ENCODE measurements around the gene PRTG. TPM values are rescaled to one million over a fixed set of nuclear protein-coding genes. Genes with fewer than 3 reads are reported as not detected.

PRTG gene
- total RNA-seq, 1 experiment from 2014 or later, result 3.6 TPM

GRCh38 chr15:55673287-55673686 lies 69.7 kb downstream of the PRTG start (continued):
- no peak for TF ChIP-seq MXD4 (CRISPR knock-in tag; IDR thresholded peaks at IDR 0.05; ENCODE audit: borderline replicate concordance)

GRCh38 chr15:55669270-55669669 lies 73.7 kb downstream of the PRTG start:
- CTCF ChIA-PET, result interaction anchor here (1.5 kb wide), 1 partner anchor 21 kb away, joined by 6 read pairs; no protein-coding TSS in a partner anchor
- TF ChIP-seq RORB (CRISPR knock-in tag; IDR thresholded peaks at IDR 0.05) (no peak), ETV6 (CRISPR knock-in tag; IDR thresholded peaks at IDR 0.05) (no peak), TEAD1 (CRISPR knock-in tag; IDR thresholded peaks at IDR 0.05) (no peak), PRDM15 (CRISPR knock-in tag; IDR thresholded peaks at IDR 0.05) (no peak), ESRRA (CRISPR knock-in tag; IDR thresholded peaks at IDR 0.05; ENCODE audit: borderline replicate concordance) (no peak), ZNF121 (CRISPR knock-in tag; IDR thresholded peaks at IDR 0.05) (no peak), ZNF532 (CRISPR knock-in tag; IDR thresholded peaks at IDR 0.05; ENCODE audit: borderline replicate concordance) (no peak), GABPB1 (CRISPR knock-in tag; IDR thresholded peaks at IDR 0.05) (no peak), JUN (CRISPR knock-in tag; IDR thresholded peaks at IDR 0.05) (no peak)
- TF ChIP-seq, protein P1, sequence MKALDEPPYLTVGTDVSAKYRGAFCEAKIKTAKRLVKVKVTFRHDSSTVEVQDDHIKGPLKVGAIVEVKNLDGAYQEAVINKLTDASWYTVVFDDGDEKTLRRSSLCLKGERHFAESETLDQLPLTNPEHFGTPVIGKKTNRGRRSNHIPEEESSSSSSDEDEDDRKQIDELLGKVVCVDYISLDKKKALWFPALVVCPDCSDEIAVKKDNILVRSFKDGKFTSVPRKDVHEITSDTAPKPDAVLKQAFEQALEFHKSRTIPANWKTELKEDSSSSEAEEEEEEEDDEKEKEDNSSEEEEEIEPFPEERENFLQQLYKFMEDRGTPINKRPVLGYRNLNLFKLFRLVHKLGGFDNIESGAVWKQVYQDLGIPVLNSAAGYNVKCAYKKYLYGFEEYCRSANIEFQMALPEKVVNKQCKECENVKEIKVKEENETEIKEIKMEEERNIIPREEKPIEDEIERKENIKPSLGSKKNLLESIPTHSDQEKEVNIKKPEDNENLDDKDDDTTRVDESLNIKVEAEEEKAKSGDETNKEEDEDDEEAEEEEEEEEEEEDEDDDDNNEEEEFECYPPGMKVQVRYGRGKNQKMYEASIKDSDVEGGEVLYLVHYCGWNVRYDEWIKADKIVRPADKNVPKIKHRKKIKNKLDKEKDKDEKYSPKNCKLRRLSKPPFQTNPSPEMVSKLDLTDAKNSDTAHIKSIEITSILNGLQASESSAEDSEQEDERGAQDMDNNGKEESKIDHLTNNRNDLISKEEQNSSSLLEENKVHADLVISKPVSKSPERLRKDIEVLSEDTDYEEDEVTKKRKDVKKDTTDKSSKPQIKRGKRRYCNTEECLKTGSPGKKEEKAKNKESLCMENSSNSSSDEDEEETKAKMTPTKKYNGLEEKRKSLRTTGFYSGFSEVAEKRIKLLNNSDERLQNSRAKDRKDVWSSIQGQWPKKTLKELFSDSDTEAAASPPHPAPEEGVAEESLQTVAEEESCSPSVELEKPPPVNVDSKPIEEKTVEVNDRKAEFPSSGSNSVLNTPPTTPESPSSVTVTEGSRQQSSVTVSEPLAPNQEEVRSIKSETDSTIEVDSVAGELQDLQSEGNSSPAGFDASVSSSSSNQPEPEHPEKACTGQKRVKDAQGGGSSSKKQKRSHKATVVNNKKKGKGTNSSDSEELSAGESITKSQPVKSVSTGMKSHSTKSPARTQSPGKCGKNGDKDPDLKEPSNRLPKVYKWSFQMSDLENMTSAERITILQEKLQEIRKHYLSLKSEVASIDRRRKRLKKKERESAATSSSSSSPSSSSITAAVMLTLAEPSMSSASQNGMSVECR (CRISPR knock-in tag; IDR thresholded peaks at IDR 0.05; ENCODE audit: borderline replicate concordance), result no peak
- TF ChIP-seq, protein P2, sequence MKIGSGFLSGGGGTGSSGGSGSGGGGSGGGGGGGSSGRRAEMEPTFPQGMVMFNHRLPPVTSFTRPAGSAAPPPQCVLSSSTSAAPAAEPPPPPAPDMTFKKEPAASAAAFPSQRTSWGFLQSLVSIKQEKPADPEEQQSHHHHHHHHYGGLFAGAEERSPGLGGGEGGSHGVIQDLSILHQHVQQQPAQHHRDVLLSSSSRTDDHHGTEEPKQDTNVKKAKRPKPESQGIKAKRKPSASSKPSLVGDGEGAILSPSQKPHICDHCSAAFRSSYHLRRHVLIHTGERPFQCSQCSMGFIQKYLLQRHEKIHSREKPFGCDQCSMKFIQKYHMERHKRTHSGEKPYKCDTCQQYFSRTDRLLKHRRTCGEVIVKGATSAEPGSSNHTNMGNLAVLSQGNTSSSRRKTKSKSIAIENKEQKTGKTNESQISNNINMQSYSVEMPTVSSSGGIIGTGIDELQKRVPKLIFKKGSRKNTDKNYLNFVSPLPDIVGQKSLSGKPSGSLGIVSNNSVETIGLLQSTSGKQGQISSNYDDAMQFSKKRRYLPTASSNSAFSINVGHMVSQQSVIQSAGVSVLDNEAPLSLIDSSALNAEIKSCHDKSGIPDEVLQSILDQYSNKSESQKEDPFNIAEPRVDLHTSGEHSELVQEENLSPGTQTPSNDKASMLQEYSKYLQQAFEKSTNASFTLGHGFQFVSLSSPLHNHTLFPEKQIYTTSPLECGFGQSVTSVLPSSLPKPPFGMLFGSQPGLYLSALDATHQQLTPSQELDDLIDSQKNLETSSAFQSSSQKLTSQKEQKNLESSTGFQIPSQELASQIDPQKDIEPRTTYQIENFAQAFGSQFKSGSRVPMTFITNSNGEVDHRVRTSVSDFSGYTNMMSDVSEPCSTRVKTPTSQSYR (CRISPR knock-in tag; IDR thresholded peaks at IDR 0.05), result no peak
- no peak for DNase-seq (ENCODE audit: low spot score)
- Mint-ChIP-seq H3K27ac (no peak overlapping the region), H3K36me3 (no peaks in the 10 kb centered on the region), H3K9me3 (no peaks in the 10 kb centered on the region), H3K4me1 (peaks cover 16% of the 10 kb centered on the region), H3K4me3 (no peak overlapping the region), H3K27me3 (ENCODE audit: low read depth) (no peaks in the 10 kb centered on the region; the same call in 1 of the 2 replicates)
- POLR2A ChIA-PET, result no interaction called here
- ATAC-seq, result no peak

Measured in WTC11 (cell line).